Endothelial cell of umbilical vein (primary cell): ENCODE data around the gene SPATA6L. TPM values are rescaled to one million over a fixed set of nuclear protein-coding genes. Genes with fewer than 3 reads are reported as not detected.

Experiments
- BruUV-seq: library from RNA; stranded (reverse); fragments of 400-500 nt; replicated peaks from 2 replicates; lab custom pipeline; 2021; lab: Mats Ljungman, UMichigan
- CTCF ChIA-PET: fragments of 300-600, 350-600 bp; sonication (Branson Sonifier 250); formaldehyde crosslinking; loops from one replicate; lab custom pipeline; 2021; ENCODE audit warnings: antibody characterized with exemption, inconsistent platforms; lab: Charles Lee
- POLR2A ChIA-PET: fragments of 300-600, 350-600 bp; sonication (Branson Sonifier 250); formaldehyde crosslinking; loops from one replicate; lab custom pipeline; 2021; ENCODE audit warnings: antibody characterized with exemption, inconsistent platforms; lab: Charles Lee
- DNase-seq: peaks from one replicate; pipeline ENCODE4 v3.0.0-alpha.2; 2011; ENCODE audit warnings: low read depth, low spot score
- FAIRE-seq: peaks from 2 replicates; lab custom pipeline; 2011; peaks lifted over from hg19 to GRCh38; lab: Jason Lieb, UNC
- H2AFZ ChIP-seq: 2 replicates; pipeline ENCODE4 v1.6.0; 2012; ENCODE audit warnings: low read depth, low read length, control low read depth, inconsistent platforms
- H3K27ac ChIP-seq: 2 replicates; pipeline ENCODE4 v1.5.1; 2011; ENCODE audit warnings: low read depth, mild to moderate bottlenecking, control low read depth, low read length, moderate library complexity; ENCODE audit not compliant: insufficient read depth
- H3K27me3 ChIP-seq, 2 experiments: 2 replicates each; pipeline versions ENCODE4 v1.6.0 to v1.6.1; 2011; ENCODE audit warnings: low read length in 2 of 2, mixed read lengths in 1 of 2; ENCODE audit not compliant: control insufficient read depth in 2 of 2, insufficient read depth in 2 of 2
- H3K36me3 ChIP-seq, 2 experiments: 2 replicates in 1 of 2; 3 replicates in 1 of 2; pipeline ENCODE4 v1.5.1; 2011; ENCODE audit warnings: low read length in 2 of 2, mild to moderate bottlenecking in 1 of 2, moderate library complexity in 1 of 2; ENCODE audit not compliant: control insufficient read depth in 2 of 2, insufficient read depth in 2 of 2; ENCODE audit errors: extremely low read depth in 1 of 2
- H3K4me1 ChIP-seq: 3 replicates; pipeline ENCODE4 v1.5.1; 2011; ENCODE audit warnings: mild to moderate bottlenecking, low read length; ENCODE audit not compliant: control insufficient read depth, insufficient read depth; ENCODE audit errors: extremely low read depth
- H3K4me2 ChIP-seq: 2 replicates; pipeline ENCODE4 v1.6.1; 2011; ENCODE audit warnings: low read length, control low read depth, mixed read lengths; ENCODE audit not compliant: insufficient read depth
- H3K4me3 ChIP-seq, 3 experiments: fragments of 200-600 bp in 1 of 3; sonication (generic), shearing (Covaris generic) in 1 of 3; replicated peaks in 1 of 3; 2 replicates each; pipeline ENCODE4 v1.5.1; 2011 to 2016; ENCODE audit warnings: control low read depth in 3 of 3, low read length in 3 of 3, mild to moderate bottlenecking in 2 of 3, inconsistent platforms in 1 of 3, low read depth in 1 of 3, moderate library complexity in 1 of 3; ENCODE audit not compliant: insufficient read depth in 1 of 3
- H3K79me2 ChIP-seq: 2 replicates; pipeline ENCODE4 v1.6.0; 2012; ENCODE audit warnings: low read length, inconsistent platforms; ENCODE audit not compliant: control insufficient read depth, insufficient read depth
- H3K9ac ChIP-seq: replicated peaks from 2 replicates; pipeline ENCODE3; 2011; ENCODE audit warnings: low read length, control low read depth; ENCODE audit not compliant: insufficient read depth; ENCODE audit errors: extremely low read depth
- H3K9me1 ChIP-seq: replicated peaks from 3 replicates; pipeline ENCODE4 v1.6.0; 2011; ENCODE audit warnings: mild to moderate bottlenecking, low read length; ENCODE audit not compliant: control insufficient read depth, insufficient read depth; ENCODE audit errors: extremely low read depth
- H3K9me3 ChIP-seq: replicated peaks from 2 replicates; pipeline ENCODE4 v1.5.1; 2012; ENCODE audit warnings: low read length, inconsistent platforms; ENCODE audit not compliant: control insufficient read depth, insufficient read depth
- H4K20me1 ChIP-seq: replicated peaks from 2 replicates; pipeline ENCODE3; 2011; ENCODE audit warnings: mild to moderate bottlenecking, low read length; ENCODE audit not compliant: control insufficient read depth, insufficient read depth; ENCODE audit errors: extremely low read depth
- EZH2 ChIP-seq: IDR thresholded peaks from 2 replicates; pipeline ENCODE4 v1.6.1; 2012; ENCODE audit warnings: borderline replicate concordance, low read depth, mild to moderate bottlenecking, moderate library complexity, low read length, inconsistent platforms; ENCODE audit not compliant: severe bottlenecking
- FOS ChIP-seq: IDR thresholded peaks from 2 replicates; pipeline ENCODE4 v1.6.1; 2011; ENCODE audit warnings: mild to moderate bottlenecking, low read length, moderate library complexity, borderline replicate concordance; ENCODE audit not compliant: insufficient read depth
- GATA2 ChIP-seq: IDR thresholded peaks from 2 replicates; pipeline ENCODE4 v1.7.0; 2011; ENCODE audit warnings: low read depth, mild to moderate bottlenecking, moderate library complexity, mixed read lengths, low read length; ENCODE audit not compliant: insufficient read length, insufficient read depth
- JUN ChIP-seq: IDR thresholded peaks from 2 replicates; pipeline ENCODE4 v1.6.1; 2011; ENCODE audit warnings: borderline replicate concordance, low read depth; ENCODE audit not compliant: insufficient read length, insufficient read depth
- MYC ChIP-seq: IDR thresholded peaks from one replicate; pipeline ENCODE4 v1.6.1; 2011; ENCODE audit warnings: mild to moderate bottlenecking, low read depth, low read length
- POLR2A ChIP-seq: IDR thresholded peaks from 2 replicates; pipeline ENCODE4 v1.6.1; 2012; ENCODE audit warnings: low read depth, mild to moderate bottlenecking, control low read depth, low read length
- POLR2AphosphoS5 ChIP-seq: IDR thresholded peaks from 2 replicates; pipeline ENCODE4 v1.6.1; 2012; ENCODE audit warnings: low read depth, mild to moderate bottlenecking, control low read depth, low read length, moderate library complexity; ENCODE audit not compliant: insufficient read depth
- dilution Hi-C: fragments of 300-500 bp; cut with MboI; formaldehyde crosslinking; loops from one replicate; pipeline ENCODE4 v1.15.0; 2019; ENCODE audit warnings: low sequenced_read_pairs; ENCODE audit not compliant: extremely low pct_ligation_motif_present
- intact Hi-C: fragments of 100-400 bp; cut with micrococcal nuclease; formaldehyde crosslinking; loops from one replicate; pipeline ENCODE4 v1.10.0; 2022
- polyA plus RNA-seq, 4 experiments: library from polyadenylated mRNA; depleted of rRNA in 3 of 4; stranded (reverse) in 3 of 4; unstranded in 1 of 4; fragments of >200 nt; gene quantifications; 2 replicates each; pipeline versions ENCODE4 v1.2.1 to v1.2.3, GENCODE V29; 2011 to 2012; ENCODE audit warnings: missing spikeins in 1 of 4
- total RNA-seq: library from RNA; stranded (reverse); gene quantifications from 2 replicates; pipeline ENCODE4 v1.2.3, GENCODE V29; 2021
- TF ChIP-seq, protein P1 (sequence below): IDR thresholded peaks from 2 replicates; pipeline ENCODE4 v1.6.1; 2011; ENCODE audit not compliant: insufficient read depth, insufficient read length
- TF ChIP-seq, protein P2 (sequence below), 2 donors: IDR thresholded peaks; 1 replicate in 1 of 2; 2 replicates in 1 of 2; pipeline ENCODE4 v1.5.1; 2011; ENCODE audit warnings: low read length in 2 of 2, mild to moderate bottlenecking in 2 of 2, moderate library complexity in 2 of 2, control low read depth in 1 of 2, inconsistent platforms in 1 of 2, low read depth in 1 of 2; ENCODE audit not compliant: insufficient read depth in 1 of 2; ENCODE audit errors: extremely low read depth in 1 of 2

SPATA6L gene
- total and polyA plus RNA-seq, 2 donors (not counting 3 experiments of a cell fraction or from before 2014, with no cell fraction given): 0.40 to 1.5 TPM

DNA sequence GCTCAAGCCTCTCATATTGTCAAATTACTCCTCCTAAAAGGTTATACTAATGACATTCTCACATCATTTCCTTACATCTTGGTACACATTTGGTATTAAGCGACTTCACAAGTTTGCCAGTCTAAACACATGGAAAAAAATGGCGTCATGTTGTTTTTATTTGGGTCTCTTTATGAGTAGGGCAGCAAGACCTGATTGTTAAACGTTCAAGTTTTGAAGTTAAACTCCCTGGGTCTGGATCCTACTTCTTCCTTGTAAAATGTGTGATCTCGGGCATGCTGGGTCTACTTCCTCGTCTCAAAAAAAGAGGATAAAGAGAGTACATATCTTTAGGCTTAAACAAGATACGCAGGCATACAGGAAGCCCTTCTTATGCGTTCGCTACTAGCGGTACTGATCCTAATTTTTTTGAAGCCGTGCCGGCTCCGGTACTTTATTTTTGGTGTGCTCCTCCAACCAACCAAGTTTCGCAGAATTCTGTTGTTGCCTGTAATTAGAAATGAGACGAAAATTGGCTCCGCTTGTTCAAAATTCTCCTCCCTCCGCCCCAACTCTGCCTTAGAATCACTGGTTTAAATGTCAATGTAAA, 12.5 kb upstream of the SPATA6L start:
- H2AFZ ChIP-seq: peak overlapping the region; percentile 89
- H3K36me3 ChIP-seq: no peaks in the 10 kb centered on the region
- peaks cover 6% of the 10 kb centered on the region for H3K4me1 ChIP-seq
- ChIA-PET POLR2A (interaction anchor here (1.0 kb wide), 1 partner anchor 13 kb away, joined by 5 read pairs; the partner anchor contains the start of gene SPATA6L), CTCF (interaction anchor here (0.7 to 1.0 kb wide), 6 partner anchors 13 to 61 kb away, joined by 3 to 14 read pairs (median 4); partner anchors contain the start of gene SPATA6L)
- intact Hi-C loops (loop anchor here (1.0 to 10.0 kb wide), 3 partner anchors 16 to 1154 kb away; partner anchors contain the start of genes AK3, PLPP6 and RFX3), dilution Hi-C loops (no loop called here)
- H3K27ac ChIP-seq: peak overlapping the region; percentile 71
- peak overlapping the region; percentile 69 for H3K4me2 ChIP-seq
- BruUV-seq: TSS peak; percentile 96
- DNase-seq: peak; percentile 83
- peak overlapping the region; percentile 81 for H3K9ac ChIP-seq
- H3K9me3 ChIP-seq: no peaks in the 10 kb centered on the region
- H3K9me1 ChIP-seq: no peaks in the 10 kb centered on the region
- H3K4me3 ChIP-seq: peak overlapping the region; percentile 29 to 84 (median 75)
- H4K20me1 ChIP-seq: no peaks in the 10 kb centered on the region
- TF ChIP-seq POLR2AphosphoS5 (no peak), EZH2 (no peak), MYC (no peak), GATA2 (no peak), FOS (no peak), POLR2A (no peak), JUN (no peak)
- TF ChIP-seq, protein P1, sequence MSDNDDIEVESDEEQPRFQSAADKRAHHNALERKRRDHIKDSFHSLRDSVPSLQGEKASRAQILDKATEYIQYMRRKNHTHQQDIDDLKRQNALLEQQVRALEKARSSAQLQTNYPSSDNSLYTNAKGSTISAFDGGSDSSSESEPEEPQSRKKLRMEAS: no peak
- TF ChIP-seq, protein P2, sequence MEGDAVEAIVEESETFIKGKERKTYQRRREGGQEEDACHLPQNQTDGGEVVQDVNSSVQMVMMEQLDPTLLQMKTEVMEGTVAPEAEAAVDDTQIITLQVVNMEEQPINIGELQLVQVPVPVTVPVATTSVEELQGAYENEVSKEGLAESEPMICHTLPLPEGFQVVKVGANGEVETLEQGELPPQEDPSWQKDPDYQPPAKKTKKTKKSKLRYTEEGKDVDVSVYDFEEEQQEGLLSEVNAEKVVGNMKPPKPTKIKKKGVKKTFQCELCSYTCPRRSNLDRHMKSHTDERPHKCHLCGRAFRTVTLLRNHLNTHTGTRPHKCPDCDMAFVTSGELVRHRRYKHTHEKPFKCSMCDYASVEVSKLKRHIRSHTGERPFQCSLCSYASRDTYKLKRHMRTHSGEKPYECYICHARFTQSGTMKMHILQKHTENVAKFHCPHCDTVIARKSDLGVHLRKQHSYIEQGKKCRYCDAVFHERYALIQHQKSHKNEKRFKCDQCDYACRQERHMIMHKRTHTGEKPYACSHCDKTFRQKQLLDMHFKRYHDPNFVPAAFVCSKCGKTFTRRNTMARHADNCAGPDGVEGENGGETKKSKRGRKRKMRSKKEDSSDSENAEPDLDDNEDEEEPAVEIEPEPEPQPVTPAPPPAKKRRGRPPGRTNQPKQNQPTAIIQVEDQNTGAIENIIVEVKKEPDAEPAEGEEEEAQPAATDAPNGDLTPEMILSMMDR (IDR thresholded peaks at IDR 0.05; ENCODE audit: extremely low read depth in 1 of 2, insufficient read depth in 1 of 2, low read depth in 1 of 2, low read length in 2 of 2): no peak
- peak; percentile 48 for FAIRE-seq
- H3K27me3 ChIP-seq: no peaks in the 10 kb centered on the region
- peaks cover 22% of the 10 kb centered on the region for H3K79me2 ChIP-seq
